22Rv1 (cell line): Measurements from ENCODE around the gene PLIN5.

Experiments used
- CTCF ChIP-seq: fragments of 450-650 bp; IDR thresholded peaks from 2 replicates; pipeline ENCODE4 v1.5.1; 2017; ENCODE audit warnings: mild to moderate bottlenecking
- ZFX ChIP-seq: fragments of 450-650 bp; IDR thresholded peaks from 2 replicates; pipeline ENCODE4 v1.6.1; 2017; ENCODE audit warnings: antibody characterized with exemption, borderline replicate concordance

- TF ChIP-seq CTCF (no peak), ZFX (no peak)
Measured at GRCh38 chr19:4501691-4502090, 33.3 kb downstream of the PLIN5 start.
